ENCODE results near the gene LMBR1. TPM values are rescaled to one million over a fixed set of nuclear protein-coding genes. Genes with fewer than 3 reads are reported as not detected.

The LMBR1 gene
- total RNA-seq, 1 donor, result 39.4 TPM

GRCh38 chr7:156792611-156793010 lies 100.4 kb downstream of the LMBR1 start:
- no peaks in the 10 kb centered on the region for H3K9me3 ChIP-seq (ENCODE audit: low read depth, low read length)
- no peaks in the 10 kb centered on the region for H3K4me1 ChIP-seq (ENCODE audit: insufficient read depth, low read length)
- H3K36me3 ChIP-seq (ENCODE audit: insufficient read depth, low read length), result peaks cover 9% of the 10 kb centered on the region
- H3K4me2 ChIP-seq (ENCODE audit: insufficient read depth, low read length), result no peak overlapping the region
- H3K79me2 ChIP-seq (ENCODE audit: insufficient read depth, low read length), result no peaks in the 10 kb centered on the region
- no peaks in the 10 kb centered on the region for H3K27me3 ChIP-seq (ENCODE audit: insufficient read depth, low read length)
- DNase-seq (ENCODE audit: insufficient read length, low spot score, missing footprints), result no peak
- H4K20me1 ChIP-seq (ENCODE audit: insufficient read depth, low read length), result no peaks in the 10 kb centered on the region
- H3K27ac ChIP-seq (ENCODE audit: low read depth, low read length), result no peak overlapping the region
- H2AFZ ChIP-seq (ENCODE audit: low read length), result no peak overlapping the region
- TF ChIP-seq CTCF (IDR thresholded peaks at IDR 0.05; ENCODE audit: extremely low read depth, low read depth, low read length), result no peak
- H3K4me3 ChIP-seq (ENCODE audit: insufficient read depth, low read length), result no peak overlapping the region

- H3K27ac ChIP-seq (ENCODE audit: low read depth, low read length), result no peak overlapping the region
- no peaks in the 10 kb centered on the region for H3K27me3 ChIP-seq (ENCODE audit: insufficient read depth, low read length)
- no peak for DNase-seq (ENCODE audit: insufficient read length, low spot score, missing footprints)
- no peak overlapping the region for H3K4me2 ChIP-seq (ENCODE audit: insufficient read depth, low read length)
- H3K36me3 ChIP-seq (ENCODE audit: insufficient read depth, low read length), result peaks cover 9% of the 10 kb centered on the region
- H3K9me3 ChIP-seq (ENCODE audit: low read depth, low read length), result no peaks in the 10 kb centered on the region
- no peak overlapping the region for H3K4me3 ChIP-seq (ENCODE audit: insufficient read depth, low read length)
- H3K4me1 ChIP-seq (ENCODE audit: insufficient read depth, low read length), result no peaks in the 10 kb centered on the region
- H2AFZ ChIP-seq (ENCODE audit: low read length), result no peak overlapping the region
- no peak for TF ChIP-seq CTCF (IDR thresholded peaks at IDR 0.05; ENCODE audit: extremely low read depth, low read depth, low read length)
- H4K20me1 ChIP-seq (ENCODE audit: insufficient read depth, low read length), result no peaks in the 10 kb centered on the region
- H3K79me2 ChIP-seq (ENCODE audit: insufficient read depth, low read length), result no peaks in the 10 kb centered on the region
Observed at GRCh38 chr7:156791241-156791640, 101.7 kb downstream of the LMBR1 start.

GRCh38 chr7:156790264-156790663 lies 102.7 kb downstream of the LMBR1 start:
- Histone ChIP-seq H3K27me3 (ENCODE audit: insufficient read depth, low read length) (no peaks in the 10 kb centered on the region), H3K27ac (ENCODE audit: low read depth, low read length) (no peak overlapping the region), H3K9me3 (ENCODE audit: low read depth, low read length) (no peaks in the 10 kb centered on the region), H4K20me1 (ENCODE audit: insufficient read depth, low read length) (no peaks in the 10 kb centered on the region), H3K4me2 (ENCODE audit: insufficient read depth, low read length) (no peak overlapping the region), H2AFZ (ENCODE audit: low read length) (no peak overlapping the region), H3K36me3 (ENCODE audit: insufficient read depth, low read length) (peaks cover 6% of the 10 kb centered on the region), H3K4me1 (ENCODE audit: insufficient read depth, low read length) (no peaks in the 10 kb centered on the region), H3K4me3 (ENCODE audit: insufficient read depth, low read length) (no peak overlapping the region), H3K79me2 (ENCODE audit: insufficient read depth, low read length) (no peaks in the 10 kb centered on the region)
- no peak for TF ChIP-seq CTCF (IDR thresholded peaks at IDR 0.05; ENCODE audit: extremely low read depth, low read depth, low read length)
- DNase-seq (ENCODE audit: insufficient read length, low spot score, missing footprints), result no peak

GRCh38 chr7:156785998-156786543 lies 106.9 kb downstream of the LMBR1 start:
- H3K9me3 ChIP-seq (ENCODE audit: low read depth, low read length), result no peaks in the 10 kb centered on the region
- no peaks in the 10 kb centered on the region for H3K36me3 ChIP-seq (ENCODE audit: insufficient read depth, low read length)
- no peak overlapping the region for H3K27ac ChIP-seq (ENCODE audit: low read depth, low read length)
- no peak for DNase-seq (ENCODE audit: insufficient read length, low spot score, missing footprints)
- H3K79me2 ChIP-seq (ENCODE audit: insufficient read depth, low read length), result no peaks in the 10 kb centered on the region
- TF ChIP-seq CTCF (IDR thresholded peaks at IDR 0.05; ENCODE audit: extremely low read depth, low read depth, low read length), result no peak
- no peaks in the 10 kb centered on the region for H3K4me1 ChIP-seq (ENCODE audit: insufficient read depth, low read length)
- H4K20me1 ChIP-seq (ENCODE audit: insufficient read depth, low read length), result no peaks in the 10 kb centered on the region
- no peak overlapping the region for H3K4me3 ChIP-seq (ENCODE audit: insufficient read depth, low read length)
- H2AFZ ChIP-seq (ENCODE audit: low read length), result no peak overlapping the region
- no peaks in the 10 kb centered on the region for H3K27me3 ChIP-seq (ENCODE audit: insufficient read depth, low read length)
- H3K4me2 ChIP-seq (ENCODE audit: insufficient read depth, low read length), result no peak overlapping the region
